SHP77 treated with DMSO at 0.1 percent for 48 hours (cell line): Measurements from ENCODE around the gene CCDC88C.

ENCODE experiments used
- DNase-seq: peaks from one replicate; lab custom pipeline; 2025; lab: John Stamatoyannopoulos, UW

CCDC88C gene

DNA sequence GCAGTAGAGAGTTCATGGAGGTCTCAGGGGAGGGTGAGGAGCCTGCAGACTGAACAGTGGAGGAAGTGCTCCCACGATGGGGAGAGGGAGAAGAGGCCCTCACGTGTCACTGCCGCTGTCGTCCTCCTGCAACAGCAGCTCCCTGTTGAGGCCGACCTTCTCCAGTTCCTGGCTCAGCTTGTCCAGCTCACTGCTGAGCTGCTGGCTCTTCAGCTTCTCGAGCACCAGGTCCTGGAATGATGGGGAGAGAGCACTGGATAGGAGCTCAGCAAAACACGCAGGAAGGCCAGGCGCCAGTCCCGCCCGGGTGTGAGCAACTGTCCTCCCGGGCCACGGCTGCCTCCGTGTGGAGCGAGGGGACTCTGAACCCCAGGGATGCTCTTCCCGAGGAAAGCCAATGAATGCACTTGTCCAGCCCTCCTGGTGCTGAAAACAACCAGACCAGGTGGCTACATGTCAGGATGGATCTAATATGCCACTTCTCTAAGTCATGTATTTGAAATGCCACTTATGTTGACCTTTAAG lies 107.8 kb downstream of the CCDC88C start:
- no peak for DNase-seq

DNA sequence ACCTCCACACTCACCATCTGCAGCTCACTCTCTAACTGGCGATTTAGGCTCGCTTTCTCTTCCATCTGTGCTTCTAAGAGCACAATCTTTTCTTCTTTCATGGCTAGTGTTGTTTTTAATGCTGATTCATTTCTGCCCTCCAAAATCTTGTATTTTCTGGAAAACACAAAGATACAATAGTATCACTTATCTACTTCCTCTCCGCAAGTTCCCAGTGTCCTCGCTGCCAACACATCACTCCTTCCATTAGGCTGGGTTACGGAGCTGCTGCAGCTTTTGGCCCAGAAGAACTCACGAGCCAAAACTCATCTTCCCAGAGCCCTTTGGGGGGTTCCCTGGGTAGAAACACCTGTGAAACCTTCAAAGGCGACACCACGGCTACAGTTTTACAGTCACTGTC lies 109.3 kb downstream of the CCDC88C start:
- DNase-seq = no peak

DNA sequence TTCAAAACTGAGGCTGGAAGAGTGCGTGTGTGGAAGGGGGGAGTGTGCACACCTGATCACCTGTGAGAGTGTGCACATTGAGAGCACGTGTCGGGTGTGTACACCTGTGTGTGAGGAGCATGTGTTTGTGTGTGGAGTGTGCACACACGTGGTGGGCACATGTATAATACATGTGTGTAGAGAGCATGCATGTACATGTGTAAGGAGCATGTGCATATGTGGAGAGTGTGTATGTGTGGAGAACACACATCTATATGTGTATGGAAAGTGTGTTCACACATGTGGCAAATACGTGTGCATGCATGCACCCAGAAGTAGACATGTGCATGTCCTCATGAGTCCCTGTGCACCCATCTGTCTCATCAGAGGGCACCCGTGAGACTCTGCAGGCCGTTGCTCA lies 110.0 kb downstream of the CCDC88C start:
- no peak for DNase-seq

DNA sequence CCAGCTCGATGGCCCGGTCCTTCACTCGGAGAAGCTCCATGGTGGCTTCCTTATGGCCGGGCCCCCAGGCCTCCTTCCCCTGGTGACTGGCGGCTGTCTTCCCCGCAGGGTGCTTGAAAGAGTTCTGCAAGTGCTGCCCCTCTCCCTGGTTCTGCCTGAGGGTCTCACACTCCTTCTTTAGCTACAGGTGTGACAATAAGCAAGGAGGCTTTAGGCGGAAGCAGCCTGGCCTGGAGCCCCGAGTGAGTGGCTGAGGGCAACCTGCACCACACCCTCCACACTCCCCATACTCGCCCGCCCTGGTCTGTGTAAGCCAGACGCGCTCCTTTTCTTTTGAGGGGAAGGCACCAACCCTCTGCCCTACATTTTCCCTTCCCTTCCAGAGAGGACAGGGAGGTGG lies 110.6 kb downstream of the CCDC88C start:
- no peak for DNase-seq

DNA sequence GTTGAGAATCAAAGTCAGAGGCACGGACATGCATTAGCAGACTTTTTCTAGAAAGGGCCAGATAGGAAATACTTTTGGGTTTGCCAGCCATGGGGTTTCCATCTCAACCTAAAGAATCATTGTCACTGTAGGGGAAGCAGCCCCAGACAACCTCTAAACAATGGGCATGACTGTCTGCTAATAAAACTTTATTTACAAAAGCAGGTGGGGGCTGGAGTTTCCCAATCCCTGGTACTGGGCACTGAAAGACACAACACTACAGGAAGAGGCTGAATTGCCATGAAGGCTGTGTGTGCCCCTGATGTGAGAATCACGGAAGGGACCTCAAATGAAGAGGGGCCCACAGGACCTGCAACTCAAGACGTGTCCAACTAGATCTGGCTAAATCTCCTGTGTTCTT lies 111.1 kb downstream of the CCDC88C start:
- no peak for DNase-seq

DNA sequence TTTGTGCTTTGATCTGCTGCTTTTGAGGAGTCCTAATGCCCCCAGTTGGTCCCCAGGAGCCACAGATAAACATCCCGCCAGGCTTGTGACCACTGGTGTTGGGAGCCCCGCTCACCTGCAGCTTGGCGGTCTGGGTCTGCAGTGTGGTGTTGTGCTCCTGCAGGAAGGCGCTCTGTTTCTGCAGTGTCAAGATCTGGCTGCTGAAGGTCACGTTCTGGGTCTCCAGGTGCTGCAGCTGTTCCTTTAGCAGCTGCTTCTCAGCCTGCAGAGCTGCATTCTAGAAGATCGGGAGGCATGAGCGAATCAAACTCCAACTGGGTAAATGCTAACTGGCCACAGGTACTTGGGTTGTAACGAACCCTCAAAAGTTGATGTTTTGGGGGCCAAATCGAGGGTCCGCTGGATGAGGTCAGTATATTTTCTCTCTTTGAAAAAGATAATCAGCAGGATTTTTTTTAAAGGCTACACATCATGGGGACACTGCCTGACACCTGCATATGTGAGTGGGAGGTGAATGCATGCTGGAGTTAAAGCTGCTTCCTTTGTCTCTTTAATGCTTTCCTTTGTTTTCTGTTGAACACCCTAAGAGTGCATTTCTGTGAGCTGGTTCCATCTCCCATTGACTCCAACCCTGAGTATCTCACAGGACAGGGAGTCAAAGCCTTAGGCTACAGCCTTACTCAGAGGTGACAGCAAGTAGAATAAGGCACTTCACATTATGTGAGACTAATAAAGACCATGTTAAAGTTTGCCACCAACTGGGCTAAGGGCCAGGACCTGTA lies 111.8 kb downstream of the CCDC88C start:
- no peak for DNase-seq

DNA sequence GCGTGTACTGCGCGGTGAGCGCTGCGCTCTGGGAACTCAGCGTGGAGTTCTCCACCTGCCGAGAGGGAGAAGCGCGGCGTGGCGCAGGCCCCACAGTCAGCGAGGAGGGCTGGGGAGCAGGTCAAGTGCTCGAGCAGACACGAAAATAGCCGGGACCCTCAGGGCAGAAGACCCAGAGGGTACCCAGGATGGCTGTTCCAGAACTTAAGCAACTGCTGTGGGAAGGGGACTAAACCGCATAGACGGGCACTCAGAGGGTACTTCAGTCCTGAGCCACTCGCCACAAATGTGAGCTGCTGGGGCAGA lies 113.7 kb downstream of the CCDC88C start:
- no peak for DNase-seq

DNA sequence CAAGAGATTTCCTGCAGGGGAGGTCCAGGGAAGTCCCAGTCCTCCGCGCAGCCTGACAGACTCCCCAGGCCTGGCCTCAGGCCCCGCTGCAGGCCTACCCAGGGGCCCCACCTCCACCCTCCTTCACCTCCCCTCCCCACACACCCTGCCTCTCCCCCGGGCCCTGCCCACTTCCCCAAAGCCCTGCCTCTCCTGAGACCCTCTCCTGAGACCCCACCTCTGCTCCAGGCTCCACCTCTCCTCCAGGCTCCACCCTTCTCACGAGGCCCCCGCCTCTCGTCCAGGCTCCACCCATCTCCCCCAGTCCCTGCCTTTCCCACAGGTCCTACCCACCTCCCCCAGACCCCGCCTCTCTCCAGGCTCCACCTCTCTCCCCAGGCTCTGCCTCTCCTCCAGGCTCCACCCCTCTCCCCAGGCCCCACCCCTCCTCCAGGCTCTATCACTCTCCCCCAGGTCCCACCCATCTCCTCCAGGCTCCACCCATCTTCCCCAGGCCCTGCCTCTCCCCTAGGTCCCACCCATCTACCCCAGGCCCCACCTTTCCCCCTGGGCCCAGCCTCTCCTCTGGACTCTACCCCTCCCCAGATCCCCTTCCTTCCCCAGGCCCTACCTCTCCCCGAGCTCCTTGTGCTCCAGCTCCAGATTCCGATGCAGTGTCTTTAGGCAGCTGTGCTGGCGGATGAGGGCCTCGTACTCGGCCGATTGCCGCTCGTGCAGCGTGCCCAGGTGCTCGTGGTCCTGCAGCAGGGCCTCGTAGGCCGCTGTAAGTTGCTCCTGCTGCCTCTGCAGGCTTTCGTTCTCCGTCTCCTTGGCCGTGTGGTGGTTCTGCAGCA lies 114.3 kb downstream of the CCDC88C start:
- no peak for DNase-seq

DNA sequence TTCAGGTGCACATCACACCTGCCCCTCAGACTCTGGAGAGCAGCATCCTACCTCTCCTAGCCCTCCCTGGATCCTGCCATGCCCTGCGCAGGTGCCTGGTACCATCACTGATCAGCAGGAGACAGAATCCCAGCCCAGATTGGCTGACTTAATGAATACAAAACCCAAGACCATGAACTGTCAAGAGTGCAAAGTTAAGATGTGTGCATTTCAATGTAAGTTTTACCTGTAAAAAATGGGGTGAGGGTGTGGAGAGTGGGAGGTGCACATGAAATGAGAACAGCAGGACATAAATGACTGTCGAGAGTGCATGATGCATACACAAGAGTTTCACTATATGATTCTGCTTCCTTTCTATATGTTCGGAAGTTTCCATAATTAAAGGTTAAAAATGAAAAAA lies 115.2 kb downstream of the CCDC88C start:
- no peak for DNase-seq

DNA sequence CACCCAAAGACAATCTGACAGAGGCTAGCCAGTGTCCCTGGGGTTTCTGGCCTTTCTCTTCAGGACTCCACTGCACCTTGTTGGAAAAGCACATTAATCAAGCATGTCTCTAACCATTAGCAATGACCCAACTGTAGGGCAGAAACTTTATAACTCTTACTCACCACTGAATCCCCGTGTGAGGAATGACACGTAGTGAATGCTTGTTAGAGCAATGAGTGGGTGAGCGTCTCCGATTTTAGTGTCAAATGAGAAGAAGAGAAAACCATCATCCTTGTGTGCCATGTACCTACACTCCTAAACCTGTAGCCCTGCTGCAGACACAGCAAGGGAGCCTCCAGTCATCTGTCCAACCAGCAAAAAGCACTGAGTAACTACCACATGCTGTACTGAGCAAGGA lies 116.7 kb downstream of the CCDC88C start:
- DNase-seq = no peak

DNA sequence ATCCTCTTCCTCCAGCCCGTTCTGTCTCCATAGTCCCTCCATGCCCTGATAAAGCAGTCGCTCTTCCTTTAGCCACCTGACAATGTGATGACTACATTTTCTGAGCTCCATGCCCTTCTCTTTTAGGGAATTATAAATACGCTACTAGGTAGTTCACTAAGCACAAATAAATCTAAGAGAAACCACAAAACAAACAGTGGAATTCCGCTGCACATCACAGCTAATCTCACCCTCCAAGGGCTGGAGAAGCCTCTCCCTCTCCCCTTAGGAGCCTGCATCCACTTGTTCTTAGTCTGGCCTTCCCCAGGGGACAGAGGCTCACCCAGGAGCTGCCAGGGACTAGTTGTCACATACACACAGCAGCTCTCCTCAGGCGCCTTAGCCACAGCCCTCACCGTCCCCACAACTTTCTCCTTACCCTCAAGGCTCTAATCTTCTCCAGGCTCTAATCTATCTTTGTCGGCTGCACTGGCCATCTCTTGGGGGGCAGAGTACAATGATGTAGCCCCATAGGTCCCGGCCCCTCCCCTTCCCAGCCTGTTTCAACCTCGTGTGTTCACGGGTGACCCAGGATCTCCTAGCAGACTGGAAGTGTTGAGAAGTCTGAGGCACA lies 117.2 kb downstream of the CCDC88C start:
- no peak for DNase-seq

DNA sequence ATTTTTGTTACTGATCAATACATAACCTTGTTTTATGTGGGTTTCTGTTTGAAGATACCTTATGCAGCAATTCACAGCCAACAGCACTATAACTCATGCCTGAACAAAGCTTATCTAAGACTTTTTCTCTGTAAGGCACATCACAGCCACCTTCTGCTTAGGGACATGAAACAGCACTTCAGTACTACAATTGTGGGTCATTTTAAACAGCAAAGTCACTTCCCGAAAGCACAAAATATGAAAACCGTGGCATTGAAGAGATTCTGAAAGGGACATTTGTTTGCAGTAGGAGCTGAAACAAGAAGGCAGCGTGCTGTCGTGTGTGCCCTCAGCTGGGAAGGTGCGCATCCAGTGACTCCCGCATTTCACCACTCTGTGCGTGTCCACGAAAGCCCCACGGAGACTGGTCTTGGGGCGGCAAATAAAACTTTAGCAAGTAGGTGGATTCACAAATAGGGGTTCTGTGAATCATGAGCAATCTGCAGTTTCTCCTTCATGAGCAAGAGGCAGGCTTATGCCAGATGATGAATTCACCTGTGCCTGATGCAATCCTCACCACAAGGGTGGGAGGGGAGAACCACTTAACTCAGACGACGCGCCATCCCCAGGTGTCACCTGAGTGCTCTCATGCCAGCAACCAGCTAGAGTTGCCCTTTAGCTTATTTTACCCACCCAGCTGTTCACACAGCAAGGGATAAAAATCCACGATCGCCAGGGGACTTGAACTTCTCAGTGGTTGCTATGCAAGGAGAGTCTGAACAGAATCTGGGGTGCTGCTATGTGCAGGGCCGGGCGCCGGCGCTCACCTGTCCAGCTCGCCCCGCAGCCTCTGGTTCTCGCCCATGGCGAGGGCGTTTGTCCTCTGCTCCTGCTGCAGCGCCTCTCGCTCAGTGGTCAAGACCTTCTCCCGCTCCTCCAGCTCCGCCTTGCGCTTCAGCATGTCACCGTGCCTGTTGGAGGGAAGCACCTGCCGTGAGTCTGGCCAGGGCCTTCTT lies 118.2 kb downstream of the CCDC88C start:
- DNase-seq = no peak

DNA sequence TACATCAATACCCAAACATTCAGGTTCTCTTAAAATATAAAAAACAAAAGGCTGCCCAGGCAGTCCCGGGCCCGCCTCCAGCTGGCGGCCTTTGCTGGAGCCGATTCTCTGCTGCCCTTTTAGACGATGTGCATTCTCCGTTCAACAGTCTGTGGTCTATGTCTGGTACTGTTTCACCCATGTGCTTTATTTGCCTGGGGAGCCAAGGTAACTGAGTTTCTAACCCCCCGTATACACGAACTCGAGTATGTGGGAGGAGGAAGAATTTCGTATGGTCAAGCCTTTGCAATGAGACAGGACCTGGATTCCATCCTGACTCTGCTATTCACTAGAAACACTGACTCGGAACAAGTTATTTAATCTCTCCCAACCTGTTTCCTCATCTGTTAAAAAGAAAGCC lies 119.0 kb downstream of the CCDC88C start:
- DNase-seq = no peak

DNA sequence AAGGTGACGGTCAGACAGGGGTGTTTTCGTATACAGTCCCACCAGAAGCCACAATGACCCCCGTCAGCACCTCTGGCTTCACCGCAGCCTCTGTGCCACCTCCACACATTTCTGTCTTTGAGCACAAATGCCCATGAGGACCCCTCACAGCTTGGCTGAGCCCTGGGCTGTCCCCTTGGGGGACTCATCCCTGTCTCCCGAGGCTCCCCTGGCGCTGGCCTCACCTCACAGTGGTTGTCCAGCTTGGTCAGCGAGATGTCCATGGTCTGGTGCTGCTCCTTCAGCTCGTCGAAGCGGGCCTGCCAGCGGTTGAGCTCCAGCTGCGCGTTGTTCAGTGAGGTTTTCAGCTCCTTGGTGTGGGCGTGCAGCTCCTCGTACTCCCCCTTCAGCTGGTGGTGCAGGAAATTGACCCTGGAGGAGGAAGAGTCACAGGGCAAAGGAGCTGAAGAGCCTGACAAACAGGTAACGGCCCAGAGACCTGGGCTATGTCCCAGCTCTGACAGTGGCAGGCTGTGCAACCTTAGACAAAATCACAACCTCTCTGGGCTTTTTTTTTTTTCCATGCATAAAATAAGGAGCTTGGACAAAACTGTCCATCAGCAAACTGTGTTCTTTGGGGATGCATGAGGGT lies 120.4 kb downstream of the CCDC88C start:
- DNase-seq = no peak

DNA sequence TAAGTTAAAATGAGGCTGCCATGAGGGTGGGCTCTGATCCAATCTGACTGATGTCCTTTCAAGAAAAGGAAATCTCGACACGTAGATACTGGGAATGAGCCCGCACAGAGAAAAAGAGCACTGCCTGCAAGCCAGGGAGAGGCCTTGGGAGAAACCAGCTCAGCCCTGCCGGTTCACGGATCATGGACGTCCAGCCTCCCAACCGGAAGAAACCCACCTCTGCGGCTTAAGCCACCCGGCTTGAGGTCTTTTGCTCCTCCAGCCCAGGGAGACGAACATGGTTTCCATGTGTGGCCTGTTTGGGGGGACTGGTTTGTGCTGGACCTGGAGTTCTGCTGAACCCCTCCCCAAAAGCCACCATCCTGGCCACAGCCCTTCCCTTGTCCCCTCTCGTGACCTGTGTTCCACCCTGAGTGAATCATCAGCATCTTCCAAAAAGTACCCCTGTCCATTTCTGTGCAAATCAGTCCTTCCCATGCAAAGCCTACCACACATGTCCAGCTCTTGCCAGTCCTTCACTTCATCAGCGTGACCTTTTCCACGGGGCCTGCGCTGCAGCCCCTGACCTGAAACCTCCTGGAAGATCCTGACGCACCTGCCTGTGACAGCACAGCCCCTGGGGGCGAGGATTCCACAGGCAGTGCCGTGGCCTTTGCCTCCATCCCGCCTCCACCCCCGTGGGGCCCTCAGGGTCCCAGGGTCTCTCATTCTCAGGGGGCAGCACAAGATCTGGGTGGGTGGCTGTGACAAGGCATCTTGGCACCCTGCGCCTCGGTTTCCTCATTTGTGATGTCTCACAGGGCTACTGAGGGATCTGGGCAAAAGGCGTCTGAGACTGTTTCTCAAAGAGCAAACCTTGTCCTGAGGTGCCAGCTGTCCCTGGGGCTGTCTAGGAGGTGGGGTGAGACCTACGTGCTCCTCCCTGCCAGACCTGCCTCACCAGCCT lies 121.5 kb downstream of the CCDC88C start:
- DNase-seq = no peak

DNA sequence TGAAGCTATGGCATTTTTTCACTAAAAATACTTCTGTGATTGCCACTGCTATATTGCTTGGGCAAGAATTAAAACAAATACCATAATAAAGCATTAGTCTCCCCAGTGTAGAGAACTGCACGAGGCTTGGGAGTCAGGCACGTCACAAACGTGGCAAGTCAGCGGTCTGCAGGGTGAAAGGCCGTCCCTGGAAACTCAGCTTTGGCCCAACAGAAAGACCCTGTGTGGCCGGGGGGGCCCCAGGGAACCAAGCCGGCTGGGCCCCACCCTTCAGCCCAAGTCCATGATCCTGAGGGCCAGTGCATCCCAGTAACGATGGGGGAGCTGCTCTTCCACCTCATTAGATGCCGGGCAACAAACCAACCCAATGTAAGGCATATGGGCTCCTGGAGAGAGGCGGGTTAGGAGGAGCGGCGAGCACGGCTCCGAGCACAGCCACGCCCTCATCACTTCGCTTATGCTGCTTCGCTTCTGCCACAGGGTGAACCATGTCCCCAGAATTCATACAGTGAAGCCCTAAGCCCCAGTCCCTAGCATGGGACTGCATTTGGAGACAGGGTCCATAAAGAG lies 122.3 kb downstream of the CCDC88C start:
- DNase-seq = no peak

DNA sequence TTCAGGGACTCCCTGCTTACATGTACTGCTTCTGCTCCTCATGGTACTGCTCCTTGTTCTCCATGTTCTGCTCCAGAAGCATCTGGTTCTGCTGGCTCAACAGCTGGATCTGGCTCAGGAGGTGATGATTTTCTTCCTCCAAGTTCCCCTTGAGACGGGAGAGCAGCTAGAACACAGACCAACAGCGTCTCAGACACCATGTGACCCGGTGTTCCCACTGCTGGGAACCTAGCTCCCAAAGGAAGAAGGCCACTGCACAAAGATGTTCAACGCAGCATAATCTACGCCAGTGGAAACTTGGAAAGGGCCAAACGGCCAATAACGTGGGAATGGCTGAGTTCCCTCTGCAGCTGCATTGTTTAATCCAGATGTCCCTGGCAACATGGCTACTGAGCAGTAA lies 123.5 kb downstream of the CCDC88C start:
- no peak for DNase-seq

DNA sequence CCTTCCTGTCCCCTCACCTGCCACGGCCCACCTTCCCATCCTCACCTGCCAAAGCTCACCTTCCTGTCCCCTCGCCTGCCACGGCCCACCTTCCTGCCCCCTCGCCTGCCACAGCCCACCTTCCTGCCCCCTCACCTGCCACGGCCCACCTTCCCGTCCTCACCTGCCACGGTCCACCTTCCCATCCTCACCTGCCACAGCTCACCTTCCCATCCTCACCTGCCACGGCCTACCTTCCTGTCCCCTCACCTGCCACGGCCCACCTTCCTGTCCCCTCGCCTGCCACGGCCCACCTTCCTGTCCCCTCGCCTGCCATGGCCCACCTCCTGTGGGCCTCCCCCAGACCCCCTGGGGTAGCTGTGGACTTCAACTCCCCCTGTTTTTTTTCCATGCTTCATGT lies 124.3 kb downstream of the CCDC88C start:
- no peak for DNase-seq

DNA sequence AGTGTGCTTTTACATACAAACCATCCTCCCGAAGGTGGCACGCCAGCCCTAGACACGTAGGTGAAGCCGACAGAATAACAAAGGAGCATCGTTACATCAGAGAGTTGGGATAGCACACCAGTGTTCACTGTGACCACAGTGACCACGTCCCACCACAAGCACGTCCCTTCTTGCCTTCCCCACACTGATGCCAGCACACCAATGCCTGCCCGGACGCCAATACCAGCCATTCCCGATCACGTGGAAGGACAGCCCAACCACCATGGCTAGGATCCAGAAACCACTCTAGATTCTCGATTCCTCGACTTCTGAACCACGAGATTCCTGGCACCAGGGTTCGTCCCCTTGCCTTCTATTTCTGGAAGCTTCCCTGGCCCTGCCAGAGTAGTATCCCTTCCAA lies 125.1 kb downstream of the CCDC88C start:
- no peak for DNase-seq
